Measurements from ENCODE around the gene FYN. TPM values are rescaled to one million over a fixed set of nuclear protein-coding genes. Genes with fewer than 3 reads are reported as not detected.

FYN gene
- polyA plus RNA-seq, 2 of the 4 experiments (the other 2 are of a cell fraction), result 3.5 to 3.7 TPM

DNA sequence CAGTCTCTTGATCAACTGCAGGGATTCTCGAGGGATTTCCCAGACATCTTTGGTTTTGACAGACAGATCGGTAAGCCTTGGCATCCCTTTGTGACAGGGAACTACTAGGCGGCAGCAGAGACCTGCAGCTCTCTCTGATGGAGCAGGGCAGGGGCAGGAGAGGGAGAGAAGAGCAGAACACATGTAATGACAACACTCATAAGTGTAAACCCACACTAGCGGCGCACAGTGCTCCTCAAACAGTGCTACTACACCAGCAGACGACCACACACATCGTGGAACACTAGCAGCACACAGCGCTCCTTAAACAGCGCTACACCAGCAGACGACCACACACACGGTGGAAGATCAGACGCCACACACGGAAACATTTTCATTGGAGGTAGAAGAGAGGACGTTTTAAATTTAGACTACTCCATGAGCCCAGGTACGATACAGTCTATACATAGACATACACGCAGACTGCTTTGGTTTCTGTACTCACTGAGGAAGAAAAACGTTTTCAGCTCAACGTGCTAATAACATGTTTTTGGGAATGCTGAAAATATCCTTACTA, 173.0 kb downstream of the FYN start:
- DNase-seq (ENCODE audit: low read depth in 1 of 2, low spot score in 1 of 2) (no peak), FAIRE-seq (no peak), ATAC-seq (no peak)
- Histone ChIP-seq H3K9me3 (no peaks in the 10 kb centered on the region), H3K4me2 (no peak overlapping the region), H3K4me1 (no peaks in the 10 kb centered on the region), H3K27ac (no peak overlapping the region), H3K4me3 (no peak overlapping the region)
- 78% methylated on average over 17 of the region's 18 CpGs for WGBS (ENCODE audit: missing lambda C conversion rate)
- no peak for TF ChIP-seq NPAS2 (CRISPR knock-in tag; IDR thresholded peaks at IDR 0.05; ENCODE audit: borderline replicate concordance)
- no peak for TF ChIP-seq ZFP36 (IDR thresholded peaks at IDR 0.05; ENCODE audit: borderline replicate concordance, partially characterized antibody)
- no peak for TF ChIP-seq SMC3 (IDR thresholded peaks at IDR 0.05)
- TF ChIP-seq EHMT2 (IDR thresholded peaks at IDR 0.05; ENCODE audit: low read depth), result no peak
- TF ChIP-seq, protein P1, sequence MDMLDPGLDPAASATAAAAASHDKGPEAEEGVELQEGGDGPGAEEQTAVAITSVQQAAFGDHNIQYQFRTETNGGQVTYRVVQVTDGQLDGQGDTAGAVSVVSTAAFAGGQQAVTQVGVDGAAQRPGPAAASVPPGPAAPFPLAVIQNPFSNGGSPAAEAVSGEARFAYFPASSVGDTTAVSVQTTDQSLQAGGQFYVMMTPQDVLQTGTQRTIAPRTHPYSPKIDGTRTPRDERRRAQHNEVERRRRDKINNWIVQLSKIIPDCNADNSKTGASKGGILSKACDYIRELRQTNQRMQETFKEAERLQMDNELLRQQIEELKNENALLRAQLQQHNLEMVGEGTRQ (IDR thresholded peaks at IDR 0.05), result no peak
- TF ChIP-seq RAD21 (conservative IDR thresholded peaks at IDR 0.05 in 1 of 2, IDR thresholded peaks at IDR 0.05 in 1 of 2), result no peak
- TF ChIP-seq, protein P2, sequence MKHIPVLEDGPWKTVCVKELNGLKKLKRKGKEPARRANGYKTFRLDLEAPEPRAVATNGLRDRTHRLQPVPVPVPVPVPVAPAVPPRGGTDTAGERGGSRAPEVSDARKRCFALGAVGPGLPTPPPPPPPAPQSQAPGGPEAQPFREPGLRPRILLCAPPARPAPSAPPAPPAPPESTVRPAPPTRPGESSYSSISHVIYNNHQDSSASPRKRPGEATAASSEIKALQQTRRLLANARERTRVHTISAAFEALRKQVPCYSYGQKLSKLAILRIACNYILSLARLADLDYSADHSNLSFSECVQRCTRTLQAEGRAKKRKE (CRISPR knock-in tag; IDR thresholded peaks at IDR 0.05; ENCODE audit: low read depth), result no peak
- TF ChIP-seq CHD4 (IDR thresholded peaks at IDR 0.05; ENCODE audit: borderline replicate concordance), result no peak
- TF ChIP-seq, protein P3, sequence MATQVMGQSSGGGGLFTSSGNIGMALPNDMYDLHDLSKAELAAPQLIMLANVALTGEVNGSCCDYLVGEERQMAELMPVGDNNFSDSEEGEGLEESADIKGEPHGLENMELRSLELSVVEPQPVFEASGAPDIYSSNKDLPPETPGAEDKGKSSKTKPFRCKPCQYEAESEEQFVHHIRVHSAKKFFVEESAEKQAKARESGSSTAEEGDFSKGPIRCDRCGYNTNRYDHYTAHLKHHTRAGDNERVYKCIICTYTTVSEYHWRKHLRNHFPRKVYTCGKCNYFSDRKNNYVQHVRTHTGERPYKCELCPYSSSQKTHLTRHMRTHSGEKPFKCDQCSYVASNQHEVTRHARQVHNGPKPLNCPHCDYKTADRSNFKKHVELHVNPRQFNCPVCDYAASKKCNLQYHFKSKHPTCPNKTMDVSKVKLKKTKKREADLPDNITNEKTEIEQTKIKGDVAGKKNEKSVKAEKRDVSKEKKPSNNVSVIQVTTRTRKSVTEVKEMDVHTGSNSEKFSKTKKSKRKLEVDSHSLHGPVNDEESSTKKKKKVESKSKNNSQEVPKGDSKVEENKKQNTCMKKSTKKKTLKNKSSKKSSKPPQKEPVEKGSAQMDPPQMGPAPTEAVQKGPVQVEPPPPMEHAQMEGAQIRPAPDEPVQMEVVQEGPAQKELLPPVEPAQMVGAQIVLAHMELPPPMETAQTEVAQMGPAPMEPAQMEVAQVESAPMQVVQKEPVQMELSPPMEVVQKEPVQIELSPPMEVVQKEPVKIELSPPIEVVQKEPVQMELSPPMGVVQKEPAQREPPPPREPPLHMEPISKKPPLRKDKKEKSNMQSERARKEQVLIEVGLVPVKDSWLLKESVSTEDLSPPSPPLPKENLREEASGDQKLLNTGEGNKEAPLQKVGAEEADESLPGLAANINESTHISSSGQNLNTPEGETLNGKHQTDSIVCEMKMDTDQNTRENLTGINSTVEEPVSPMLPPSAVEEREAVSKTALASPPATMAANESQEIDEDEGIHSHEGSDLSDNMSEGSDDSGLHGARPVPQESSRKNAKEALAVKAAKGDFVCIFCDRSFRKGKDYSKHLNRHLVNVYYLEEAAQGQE (IDR thresholded peaks at IDR 0.05), result no peak
- TF ChIP-seq, protein P4, sequence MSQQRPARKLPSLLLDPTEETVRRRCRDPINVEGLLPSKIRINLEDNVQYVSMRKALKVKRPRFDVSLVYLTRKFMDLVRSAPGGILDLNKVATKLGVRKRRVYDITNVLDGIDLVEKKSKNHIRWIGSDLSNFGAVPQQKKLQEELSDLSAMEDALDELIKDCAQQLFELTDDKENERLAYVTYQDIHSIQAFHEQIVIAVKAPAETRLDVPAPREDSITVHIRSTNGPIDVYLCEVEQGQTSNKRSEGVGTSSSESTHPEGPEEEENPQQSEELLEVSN (IDR thresholded peaks at IDR 0.05; ENCODE audit: borderline replicate concordance, low read depth), result no peak
- no peak for TF ChIP-seq ZSCAN20 (CRISPR knock-in tag; IDR thresholded peaks at IDR 0.05)
- no peak for TF ChIP-seq GATA3 (IDR thresholded peaks at IDR 0.05; ENCODE audit: borderline replicate concordance)
- TF ChIP-seq, protein P5, sequence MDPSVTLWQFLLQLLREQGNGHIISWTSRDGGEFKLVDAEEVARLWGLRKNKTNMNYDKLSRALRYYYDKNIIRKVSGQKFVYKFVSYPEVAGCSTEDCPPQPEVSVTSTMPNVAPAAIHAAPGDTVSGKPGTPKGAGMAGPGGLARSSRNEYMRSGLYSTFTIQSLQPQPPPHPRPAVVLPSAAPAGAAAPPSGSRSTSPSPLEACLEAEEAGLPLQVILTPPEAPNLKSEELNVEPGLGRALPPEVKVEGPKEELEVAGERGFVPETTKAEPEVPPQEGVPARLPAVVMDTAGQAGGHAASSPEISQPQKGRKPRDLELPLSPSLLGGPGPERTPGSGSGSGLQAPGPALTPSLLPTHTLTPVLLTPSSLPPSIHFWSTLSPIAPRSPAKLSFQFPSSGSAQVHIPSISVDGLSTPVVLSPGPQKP (IDR thresholded peaks at IDR 0.05; ENCODE audit: low read depth, low read length), result no peak
- no peak for TF ChIP-seq NFE2L2 (conservative IDR thresholded peaks at IDR 0.05; ENCODE audit: low read length)
- TF ChIP-seq ZC3H11A (IDR thresholded peaks at IDR 0.05), result no peak
- no peak for TF ChIP-seq KDM5A (IDR thresholded peaks at IDR 0.05)
- no peak for TF ChIP-seq HEYL (CRISPR knock-in tag; IDR thresholded peaks at IDR 0.05)
- no peak for TF ChIP-seq MAFK (IDR thresholded peaks at IDR 0.05; ENCODE audit: partially characterized antibody)
- POLR2A ChIA-PET, result no interaction called here
- CTCF ChIA-PET, result interaction anchor here (1.7 kb wide), 1 partner anchor 9 kb away, joined by 5 read pairs; no protein-coding TSS in a partner anchor

DNA sequence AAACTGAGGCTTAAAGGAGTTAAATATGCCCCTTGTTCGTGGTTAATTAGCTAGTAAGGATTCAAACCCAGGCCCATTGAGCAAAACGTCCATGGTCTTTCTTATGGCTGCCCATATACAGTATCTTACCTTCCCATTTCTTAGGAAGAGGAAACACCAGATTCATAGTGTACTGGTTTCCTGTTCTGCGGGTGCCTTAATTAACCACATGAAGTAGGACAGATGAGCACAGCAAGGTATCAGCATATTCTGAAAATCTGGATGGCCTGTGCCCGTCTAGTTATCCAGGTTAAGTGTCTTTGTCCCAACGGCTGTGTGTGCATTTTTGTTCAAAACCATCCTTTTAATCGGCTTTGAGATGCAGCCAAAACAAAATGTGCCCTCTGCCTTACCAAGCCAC, 174.1 kb downstream of the FYN start:
- no peak for DNase-seq (ENCODE audit: low read depth in 1 of 2, low spot score in 1 of 2)
- Histone ChIP-seq H3K4me3 (no peak overlapping the region), H3K27ac (no peak overlapping the region), H3K4me2 (no peak overlapping the region), H3K9me3 (no peaks in the 10 kb centered on the region), H3K4me1 (no peaks in the 10 kb centered on the region)
- ChIA-PET POLR2A (no interaction called here), CTCF (interaction anchor here (0.7 kb wide), 1 partner anchor 11 kb away, joined by 3 read pairs; no protein-coding TSS in a partner anchor)
- no peak for FAIRE-seq
- 70% methylated on average over 6 of the region's 6 CpGs for WGBS (ENCODE audit: missing lambda C conversion rate)
- ATAC-seq, result no peak
- TF ChIP-seq CHD4 (IDR thresholded peaks at IDR 0.05; ENCODE audit: borderline replicate concordance) (no peak), ZFP36 (IDR thresholded peaks at IDR 0.05; ENCODE audit: borderline replicate concordance, partially characterized antibody) (no peak), SMC3 (IDR thresholded peaks at IDR 0.05) (no peak), BHLHE40 (IDR thresholded peaks at IDR 0.05; ENCODE audit: low read depth, low read length) (no peak), JUNB (IDR thresholded peaks at IDR 0.05) (no peak)
